Esophagus squamous epithelium (tissue), 5 donors: ENCODE measurements around the gene TBX10. TPM values are rescaled to one million over a fixed set of nuclear protein-coding genes. Genes with fewer than 3 reads are reported as not detected.
A peak's percentile ranks its signal among the peaks of the same experiment; 100 is the strongest.

Experiments
- DNase-seq: peaks from one replicate; lab custom pipeline; 2025; lab: John Stamatoyannopoulos, UW
- H3K27ac ChIP-seq, 4 donors: fragments of 200-600 bp; sonication (generic); one replicate each; pipeline ENCODE4 v1.5.1; 2016 to 2019; ENCODE audit warnings: mild to moderate bottlenecking in 1 of 4
- H3K27me3 ChIP-seq, 4 donors: fragments of 200-600 bp; sonication (generic); 1 replicate in 3 of 4; 2 replicates in 1 of 4; pipeline versions ENCODE4 v1.5.1 to v1.6.0; 2017 to 2021; ENCODE audit warnings: antibody characterized with exemption in 1 of 4
- H3K36me3 ChIP-seq, 3 donors: fragments of 200-600 bp; sonication (generic); one replicate each; pipeline ENCODE4 v1.5.1; 2016 to 2019
- H3K4me1 ChIP-seq, 3 donors: fragments of 200-600 bp; sonication (generic); one replicate each; pipeline ENCODE4 v1.5.1; 2017 to 2019
- H3K4me3 ChIP-seq, 4 donors: fragments of 200-600 bp; sonication (generic); 1 replicate in 3 of 4; 2 replicates in 1 of 4; pipeline ENCODE4 v1.5.1; 2016 to 2019; ENCODE audit warnings: mild to moderate bottlenecking in 2 of 4, moderate library complexity in 1 of 4
- H3K9me3 ChIP-seq, 3 donors: fragments of 200-600 bp; sonication (generic); one replicate each; pipeline ENCODE4 v1.5.1; 2016 to 2019
- CTCF ChIP-seq, 6 experiments: fragments of 450-650 bp in 4 of 6; fragments of 200-600 bp in 2 of 6; sonication (generic) in 2 of 6; IDR thresholded peaks; one replicate each; pipeline ENCODE4 v1.5.1; 2016 to 2019; ENCODE audit warnings: antibody characterized with exemption in 6 of 6, mild to moderate bottlenecking in 4 of 6, moderate library complexity in 4 of 6
- POLR2A ChIP-seq, 4 donors: fragments of 450-650 bp; IDR thresholded peaks; one replicate each; pipeline ENCODE4 v1.6.1; 2017; ENCODE audit warnings: antibody characterized with exemption in 4 of 4, mild to moderate bottlenecking in 4 of 4, moderate library complexity in 3 of 4
- WGBS, 2 donors: methylation state at CpG; one replicate each; pipeline ENCODE4 v1.1.5; 2018; 5-methylcytosine and 5-hydroxymethylcytosine counted together
- intact Hi-C: fragments of 100-400 bp; cut with DNase I; formaldehyde crosslinking; loops from one replicate; pipeline ENCODE4 v1.15.0; 2022
- total RNA-seq, 4 donors: library from RNA; depleted of rRNA; stranded (reverse); fragments of >200 nt; gene quantifications; one replicate each; pipeline ENCODE4 v1.1.0, GENCODE V29; 2016
- donor health status: DM: yes; HTN: yes; CAD: no.

TBX10 gene
- total RNA-seq, 4 donors from 2014 or later, result not detected

GRCh38 chr11:67615728-67616430 is 23.7 kb downstream of the TBX10 start:
- DNase-seq, result no peak
- Histone ChIP-seq H3K36me3 (peaks cover 9 to 27% (median 9%) of the 10 kb centered on the region in 3 donors), H3K27ac (no peak overlapping the region), H3K27me3 (peaks cover 0 to 28% (median 0%) of the 10 kb centered on the region in 4 donors), H3K4me1 (peaks cover 13 to 29% (median 15%) of the 10 kb centered on the region in 3 donors), H3K9me3 (no peaks in the 10 kb centered on the region), H3K4me3 (no peak overlapping the region)
- 18 to 51% methylated on average over 8 to 18 of the region's 34 CpGs for whole genome bisulfite sequencing, 2 donors
- no peak for TF ChIP-seq CTCF (IDR thresholded peaks at IDR 0.05)
- no peak for TF ChIP-seq POLR2A (IDR thresholded peaks at IDR 0.05)
- intact Hi-C loops, result no loop called here

GRCh38 chr11:67614730-67615714 is 24.5 kb downstream of the TBX10 start:
- Histone ChIP-seq H3K9me3 (no peaks in the 10 kb centered on the region), H3K4me3 (peak overlapping the region in 1 of 4 donors; percentile 63), H3K4me1 (peaks cover 13 to 29% (median 15%) of the 10 kb centered on the region in 3 donors), H3K27ac (peak overlapping the region; percentile 53 to 82 (median 72)), H3K27me3 (peaks cover 0 to 28% (median 0%) of the 10 kb centered on the region in 4 donors), H3K36me3 (peaks cover 15 to 35% (median 16%) of the 10 kb centered on the region in 3 donors)
- intact Hi-C loops, result no loop called here
- 85% methylated on average over 8 of the region's 18 CpGs; no CpG with 5 or more reads in 1 of the 2 donors for WGBS, 2 donors
- no peak for DNase-seq
- no peak for TF ChIP-seq POLR2A (IDR thresholded peaks at IDR 0.05)
- peak in 5 of 6 experiments; percentile 34 to 74 (median 54) for TF ChIP-seq CTCF (IDR thresholded peaks at IDR 0.05)

- Histone ChIP-seq H3K9me3 (no peaks in the 10 kb centered on the region), H3K4me3 (peak overlapping the region; percentile 17 to 63 (median 42)), H3K36me3 (peaks cover 17 to 44% (median 22%) of the 10 kb centered on the region in 3 donors), H3K4me1 (peaks cover 13 to 29% (median 15%) of the 10 kb centered on the region in 3 donors), H3K27me3 (peaks cover 0 to 28% (median 0%) of the 10 kb centered on the region in 4 donors), H3K27ac (peak overlapping the region; percentile 53 to 82 (median 72))
- 9 to 19% methylated on average over 5 to 6 of the region's 23 CpGs for WGBS, 2 donors
- TF ChIP-seq CTCF (IDR thresholded peaks at IDR 0.05), result peak; percentile 45 to 74 (median 64)
- peak in 1 of 4 donors; percentile 25 for TF ChIP-seq POLR2A (IDR thresholded peaks at IDR 0.05)
- intact Hi-C loops, result no loop called here
- no peak for DNase-seq
Measured at GRCh38 chr11:67613960-67614715, 25.4 kb downstream of the TBX10 start.

- intact Hi-C loops, result no loop called here
- H3K27me3 ChIP-seq, result peaks cover 0 to 28% (median 0%) of the 10 kb centered on the region in 4 donors
- H3K4me1 ChIP-seq, result peaks cover 13 to 33% (median 15%) of the 10 kb centered on the region in 3 donors
- H3K4me3 ChIP-seq, result peak overlapping the region; percentile 17 to 63 (median 42)
- H3K36me3 ChIP-seq, result peaks cover 20 to 51% (median 29%) of the 10 kb centered on the region in 3 donors
- H3K9me3 ChIP-seq, result no peaks in the 10 kb centered on the region
- WGBS, 2 donors, result 71 to 85% methylated on average over 10 to 12 of the region's 17 CpGs
- TF ChIP-seq POLR2A (IDR thresholded peaks at IDR 0.05), result no peak
- TF ChIP-seq CTCF (IDR thresholded peaks at IDR 0.05), result no peak
- no peak for DNase-seq
- H3K27ac ChIP-seq, result peak overlapping the region; percentile 53 to 82 (median 72)
Measured at GRCh38 chr11:67613313-67613959, 26.1 kb downstream of the TBX10 start.
